ENCODE data around the gene ARL4D.

- TF ChIP-seq CTCF (IDR thresholded peaks at IDR 0.05): peak; percentile 93 to 98 (median 96)
- TF ChIP-seq POLR2A (IDR thresholded peaks at IDR 0.05): peak; percentile 15
Observed at GRCh38 chr17:43393944-43394482, 4.8 kb upstream of the ARL4D start.
